DND-41 (cell line): Measurements from ENCODE around the gene MARCHF9.

Experiments
- CTCF ChIP-seq: IDR thresholded peaks from 2 replicates; pipeline ENCODE4 v1.5.1; 2012; ENCODE audit warnings: borderline replicate concordance, low read length, moderate library complexity, mild to moderate bottlenecking; ENCODE audit not compliant: poor library complexity, severe bottlenecking; ENCODE audit errors: extremely low read depth
- EZH2 ChIP-seq: IDR thresholded peaks from 3 replicates; pipeline ENCODE4 v1.6.1; 2012; ENCODE audit warnings: borderline replicate concordance, low read depth, mild to moderate bottlenecking, moderate library complexity, low read length, inconsistent platforms; ENCODE audit not compliant: severe bottlenecking

DNA sequence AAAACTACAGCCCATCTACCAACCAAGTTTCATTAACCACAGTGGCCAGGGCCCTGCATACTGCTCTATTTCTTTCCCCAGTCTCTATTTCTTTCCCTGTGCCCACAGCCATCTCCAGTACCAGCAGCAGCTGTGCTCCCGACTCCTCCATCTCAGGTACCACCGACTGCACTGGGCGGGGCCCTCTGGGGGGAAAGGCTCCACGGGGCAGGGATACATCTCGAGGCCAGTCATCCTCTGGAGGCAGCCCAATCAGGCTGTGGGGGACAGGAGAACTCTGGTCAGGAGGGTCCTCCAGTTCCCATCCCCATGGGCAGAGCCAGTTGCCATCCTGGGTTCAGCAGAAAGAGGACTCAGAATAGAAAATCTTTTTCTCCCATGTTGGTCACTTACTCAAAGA lies 5.8 kb upstream of the MARCHF9 start:
- TF ChIP-seq CTCF (no peak), EZH2 (no peak)
